IMR-90 (cell line): ENCODE measurements around the gene CACNB2. TPM values are rescaled to one million over a fixed set of nuclear protein-coding genes. Genes with fewer than 3 reads are reported as not detected.

Source experiments
- ATAC-seq: fragments of 200-7000 bp; cut with Tn5 transposase; 2 replicates; pipeline ENCODE4 v1.9.1; 2020; ENCODE audit warnings: low read depth, mild to moderate bottlenecking, moderate library complexity
- BruUV-seq: library from RNA; stranded (reverse); fragments of 400-500 nt; replicated peaks from 2 replicates; lab custom pipeline; 2021; lab: Mats Ljungman, UMichigan
- CTCF ChIA-PET: fragments of 300-600 bp; formaldehyde crosslinking; extraction: SDS; loops from one replicate; lab custom pipeline; 2021; ENCODE audit warnings: antibody characterized with exemption; lab: Yijun Ruan, JAX
- POLR2A ChIA-PET: fragments of 300-600 bp; sonication (Branson Sonifier 250); formaldehyde crosslinking; loops from one replicate; lab custom pipeline; 2022; ENCODE audit warnings: antibody characterized with exemption; ENCODE audit not compliant: unreplicated experiment; lab: Charles Lee
- DNase-seq: peaks from one replicate; pipeline ENCODE4 v3.0.0; 2013
- H2AFZ ChIP-seq: replicated peaks from 2 replicates; pipeline ENCODE3; 2013; ENCODE audit warnings: low read length, mild to moderate bottlenecking; ENCODE audit not compliant: poor library complexity
- H2AK5ac ChIP-seq: 2 replicates; pipeline ENCODE4 v1.6.1; 2013; ENCODE audit warnings: low read depth, low read length, inconsistent platforms
- H2AK9ac ChIP-seq: replicated peaks from 2 replicates; pipeline ENCODE3; 2013; ENCODE audit warnings: mild to moderate bottlenecking, low read depth, low read length, moderate library complexity; ENCODE audit not compliant: poor library complexity
- H2BK120ac ChIP-seq: 2 replicates; pipeline ENCODE4 v1.6.1; 2013; ENCODE audit warnings: low read depth, low read length, inconsistent platforms
- H2BK15ac ChIP-seq: 3 replicates; pipeline ENCODE4 v1.6.1; 2013; ENCODE audit warnings: low read depth, low read length, inconsistent platforms
- H2BK20ac ChIP-seq: 2 replicates; pipeline ENCODE4 v1.6.1; 2013; ENCODE audit warnings: low read depth, mild to moderate bottlenecking, inconsistent platforms, low read length, moderate library complexity
- H2BK5ac ChIP-seq: 2 replicates; pipeline ENCODE4 v1.6.1; 2013; ENCODE audit warnings: mild to moderate bottlenecking, low read depth, low read length, inconsistent platforms; ENCODE audit not compliant: poor library complexity, severe bottlenecking
- H3K14ac ChIP-seq: replicated peaks from 2 replicates; pipeline ENCODE4 v1.6.1; 2013; ENCODE audit warnings: low read depth, low read length, inconsistent platforms
- H3K18ac ChIP-seq: 2 replicates; pipeline ENCODE4 v1.6.1; 2013; ENCODE audit warnings: low read depth, low read length, control low read depth
- H3K23ac ChIP-seq: 2 replicates; pipeline ENCODE4 v1.6.1; 2013; ENCODE audit warnings: low read depth, low read length, inconsistent platforms
- H3K27ac ChIP-seq: 2 replicates; pipeline ENCODE4 v1.5.1; 2013; ENCODE audit warnings: mild to moderate bottlenecking, control low read depth, low read length; ENCODE audit not compliant: insufficient read depth
- H3K27me3 ChIP-seq: 2 replicates; pipeline ENCODE4 v1.6.1; 2013; ENCODE audit warnings: low read length; ENCODE audit not compliant: control insufficient read depth, insufficient read depth
- H3K36me3 ChIP-seq: 2 replicates; pipeline ENCODE4 v1.6.1; 2013; ENCODE audit warnings: low read length, mixed read lengths; ENCODE audit not compliant: control insufficient read depth, insufficient read depth
- H3K4ac ChIP-seq: 2 replicates; pipeline ENCODE4 v1.6.1; 2013; ENCODE audit warnings: low read depth, low read length, inconsistent platforms
- H3K4me1 ChIP-seq: 2 replicates; pipeline ENCODE4 v1.6.1; 2013; ENCODE audit warnings: low read length, mixed read lengths; ENCODE audit not compliant: control insufficient read depth, insufficient read depth
- H3K4me2 ChIP-seq: 2 replicates; pipeline ENCODE4 v1.6.1; 2013; ENCODE audit warnings: low read depth, mild to moderate bottlenecking, control low read depth, low read length, moderate library complexity
- H3K4me3 ChIP-seq: 2 replicates; pipeline ENCODE4 v1.5.1; 2013; ENCODE audit warnings: low read depth, mild to moderate bottlenecking, control low read depth, low read length, moderate library complexity; ENCODE audit not compliant: insufficient read depth
- H3K56ac ChIP-seq: 2 replicates; pipeline ENCODE4 v1.6.1; 2013; ENCODE audit warnings: low read length, inconsistent platforms; ENCODE audit not compliant: insufficient read depth; ENCODE audit errors: extremely low read depth
- H3K79me1 ChIP-seq, 2 experiments: 2 replicates each; pipeline ENCODE4 v1.6.1; 2013; ENCODE audit warnings: low read length in 2 of 2, inconsistent platforms in 1 of 2, low read depth in 1 of 2
- H3K9ac ChIP-seq: 2 replicates; pipeline ENCODE4 v1.6.1; 2013; ENCODE audit warnings: low read depth, low read length, control low read depth
- H3K9me1 ChIP-seq: 2 replicates; pipeline ENCODE4 v1.6.1; 2013; ENCODE audit warnings: low read length, inconsistent platforms; ENCODE audit not compliant: insufficient read depth
- H3K9me3 ChIP-seq: 2 replicates; pipeline ENCODE4 v1.6.1; 2013; ENCODE audit warnings: low read length; ENCODE audit not compliant: control insufficient read depth, insufficient read depth
- H4K20me1 ChIP-seq: 2 replicates; pipeline ENCODE4 v1.6.1; 2013; ENCODE audit warnings: low read length, inconsistent platforms; ENCODE audit not compliant: insufficient read depth
- H4K5ac ChIP-seq: 2 replicates; pipeline ENCODE4 v1.6.1; 2013; ENCODE audit warnings: mild to moderate bottlenecking, low read depth, low read length, control low read depth
- H4K8ac ChIP-seq, 2 experiments: 2 replicates each; pipeline ENCODE4 v1.6.1; 2013; ENCODE audit warnings: low read depth in 2 of 2, low read length in 2 of 2, control low read depth in 1 of 2, inconsistent platforms in 1 of 2
- H4K91ac ChIP-seq: 2 replicates; pipeline ENCODE4 v1.6.1; 2013; ENCODE audit warnings: low read depth, low read length, inconsistent platforms; ENCODE audit not compliant: insufficient read depth
- BHLHE40 ChIP-seq: fragments of 150-350 bp; IDR thresholded peaks from 2 replicates; pipeline ENCODE4 v1.6.1; 2016; ENCODE audit warnings: mild to moderate bottlenecking, low read depth, low read length
- CEBPB ChIP-seq: IDR thresholded peaks from 2 replicates; pipeline ENCODE4 v1.6.1; 2012; ENCODE audit warnings: low read depth, low read length, improper control_type of control experiment
- CHD1 ChIP-seq: IDR thresholded peaks from 2 replicates; pipeline ENCODE4 v1.6.1; 2012; ENCODE audit warnings: low read depth, low read length, improper control_type of control experiment
- FOS ChIP-seq: fragments of 150-350 bp; IDR thresholded peaks from 2 replicates; pipeline ENCODE4 v1.6.1; 2016; ENCODE audit warnings: low read depth, low read length
- MAFK ChIP-seq: IDR thresholded peaks from 2 replicates; pipeline ENCODE4 v1.6.1; 2012; ENCODE audit warnings: low read depth, low read length, improper control_type of control experiment
- MAZ ChIP-seq: IDR thresholded peaks from 2 replicates; pipeline ENCODE4 v1.6.1; 2012; ENCODE audit warnings: low read depth, mild to moderate bottlenecking, low read length, improper control_type of control experiment, moderate library complexity, borderline replicate concordance
- MXI1 ChIP-seq: IDR thresholded peaks from 2 replicates; pipeline ENCODE4 v1.6.1; 2012; ENCODE audit warnings: low read depth, mild to moderate bottlenecking, low read length, moderate library complexity, borderline replicate concordance
- NFE2L2 ChIP-seq: fragments of 150-350 bp; IDR thresholded peaks from 2 replicates; pipeline ENCODE4 v1.6.1; 2016; ENCODE audit warnings: low read depth, mild to moderate bottlenecking, low read length
- POLR2A ChIP-seq: IDR thresholded peaks from 2 replicates; pipeline ENCODE4 v1.6.1; 2012; ENCODE audit warnings: mild to moderate bottlenecking, low read depth, low read length
- RAD21 ChIP-seq: IDR thresholded peaks from 2 replicates; pipeline ENCODE4 v1.6.1; 2012; ENCODE audit warnings: low read length, improper control_type of control experiment
- RCOR1 ChIP-seq: IDR thresholded peaks from 2 replicates; pipeline ENCODE4 v1.6.1; 2012; ENCODE audit warnings: mild to moderate bottlenecking, low read length, improper control_type of control experiment; ENCODE audit not compliant: insufficient replicate concordance
- RFX5 ChIP-seq: IDR thresholded peaks from 2 replicates; pipeline ENCODE4 v1.8.0; 2012; ENCODE audit warnings: low read depth, mild to moderate bottlenecking, low read length, moderate library complexity
- SMC3 ChIP-seq: fragments of 150-350 bp; IDR thresholded peaks from 2 replicates; pipeline ENCODE4 v1.6.1; 2016; ENCODE audit warnings: low read depth, mild to moderate bottlenecking, antibody characterized with exemption, low read length, moderate library complexity
- USF2 ChIP-seq: fragments of 150-350 bp; IDR thresholded peaks from 2 replicates; pipeline ENCODE4 v1.6.1; 2017; ENCODE audit warnings: mild to moderate bottlenecking, antibody characterized with exemption, low read length, low read depth
- WGBS, 2 experiments: methylation state at CpG; one replicate each; pipeline versions ENCODE4 v1.1.5 to v1.1.7; 2013; ENCODE audit warnings: missing lambda C conversion rate in 2 of 2; ENCODE audit not compliant: insufficient read length in 1 of 2; ENCODE audit errors: extremely low coverage in 2 of 2; 5-methylcytosine and 5-hydroxymethylcytosine counted together
- dilution Hi-C: fragments of 300-500 bp; cut with HindIII; formaldehyde crosslinking; loops from one replicate; pipeline ENCODE4 v1.14.3; 2018; ENCODE audit warnings: low sequenced_read_pairs; ENCODE audit not compliant: unreplicated experiment
- in situ Hi-C: fragments of 300-500 bp; cut with MboI; formaldehyde crosslinking; loops from 3 replicates; pipeline ENCODE4 v1.14.3; 2019; ENCODE audit warnings: low sequenced_read_pairs, inconsistent platforms, mixed read lengths
- intact Hi-C: fragments of 100-400 bp; cut with micrococcal nuclease; formaldehyde crosslinking; loops from 2 replicates; pipeline ENCODE4 v1.10.0; 2022
- polyA plus RNA-seq, 3 experiments: library from polyadenylated mRNA; depleted of rRNA; stranded (reverse); fragments of >200 nt; gene quantifications; 2 replicates each; pipeline ENCODE4 v1.2.3, GENCODE V29; 2012; ENCODE audit warnings: low replicate concordance in 1 of 3
- total RNA-seq: library from RNA; depleted of rRNA; stranded (reverse); fragments of >200 nt; gene quantifications from 2 replicates; pipeline ENCODE4 v1.2.3, GENCODE V29; 2012
- TF ChIP-seq, protein P1 (sequence below): conservative IDR thresholded peaks from 2 replicates; pipeline ENCODE4 v1.5.1; 2012; ENCODE audit warnings: mild to moderate bottlenecking, low read depth, low read length, improper control_type of control experiment
- TF ChIP-seq, protein P2 (sequence below): fragments of 150-350 bp; IDR thresholded peaks from 2 replicates; pipeline ENCODE4 v1.6.1; 2016; ENCODE audit warnings: low read depth, mild to moderate bottlenecking, low read length, moderate library complexity, borderline replicate concordance

Gene CACNB2
- total and polyA plus RNA-seq, 2 of the 4 experiments (the other 2 are of a cell fraction): 0.36 TPM

DNA sequence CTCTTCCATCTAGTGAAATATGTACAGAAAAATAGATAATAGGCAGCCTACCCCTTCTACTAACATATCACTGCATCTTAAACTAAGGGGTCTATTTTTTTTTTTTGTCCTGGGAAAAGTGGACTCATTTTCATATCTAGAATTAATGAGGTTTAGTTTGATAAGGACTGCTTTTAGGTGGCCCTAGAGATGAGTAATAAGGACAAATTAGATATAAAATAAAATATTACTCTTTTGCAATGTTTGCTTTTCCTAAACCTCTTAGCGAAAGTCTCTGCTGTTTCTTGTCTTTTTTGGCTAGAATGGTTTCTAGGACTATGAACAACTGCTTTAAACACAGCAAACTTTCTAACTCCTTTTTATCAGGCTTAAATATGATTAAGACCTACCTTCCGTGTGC is 83.7 kb downstream of the CACNB2 start:
- Histone ChIP-seq H3K36me3 (no peaks in the 10 kb centered on the region), H3K27me3 (peaks cover 4% of the 10 kb centered on the region), H3K56ac (no peak overlapping the region), H4K20me1 (no peaks in the 10 kb centered on the region), H3K9ac (no peak overlapping the region), H3K14ac (no peak overlapping the region), H3K4me3 (no peak overlapping the region), H2AK9ac (no peak overlapping the region), H2AFZ (no peak overlapping the region), H3K4me2 (no peak overlapping the region), H2AK5ac (no peak overlapping the region), H3K18ac (no peak overlapping the region), H3K4me1 (no peaks in the 10 kb centered on the region), H2BK120ac (no peak overlapping the region), H4K91ac (no peak overlapping the region), H2BK20ac (no peak overlapping the region), H2BK5ac (no peak overlapping the region), H3K23ac (no peak overlapping the region), H4K8ac (no peak overlapping the region), H4K5ac (no peak overlapping the region), H3K9me1 (no peaks in the 10 kb centered on the region), H3K9me3 (no peaks in the 10 kb centered on the region), H2BK15ac (no peak overlapping the region), H3K27ac (no peak overlapping the region), H3K79me1 (no peaks in the 10 kb centered on the region), H3K4ac (no peak overlapping the region)
- ChIA-PET POLR2A (no interaction called here), CTCF (no interaction called here)
- ATAC-seq: no peak
- in situ Hi-C loops: loop anchor here (10.0 kb wide), 1 partner anchor 619 kb away; no protein-coding TSS in a partner anchor
- no peak for DNase-seq
- no TSS peak for BruUV-seq
- dilution Hi-C loops: no loop called here
- intact Hi-C loops: no loop called here
- WGBS, 2 experiments: no CpG with 5 or more reads among the region's 2 CpGs
- no peak for TF ChIP-seq FOS
- TF ChIP-seq MXI1: no peak
- TF ChIP-seq RCOR1: no peak
- TF ChIP-seq MAZ: no peak
- TF ChIP-seq NFE2L2: no peak
- no peak for TF ChIP-seq CHD1
- no peak for TF ChIP-seq MAFK
- TF ChIP-seq POLR2A: no peak
- no peak for TF ChIP-seq BHLHE40
- no peak for TF ChIP-seq CEBPB
- TF ChIP-seq RFX5: no peak
- no peak for TF ChIP-seq USF2
- TF ChIP-seq, protein P1, sequence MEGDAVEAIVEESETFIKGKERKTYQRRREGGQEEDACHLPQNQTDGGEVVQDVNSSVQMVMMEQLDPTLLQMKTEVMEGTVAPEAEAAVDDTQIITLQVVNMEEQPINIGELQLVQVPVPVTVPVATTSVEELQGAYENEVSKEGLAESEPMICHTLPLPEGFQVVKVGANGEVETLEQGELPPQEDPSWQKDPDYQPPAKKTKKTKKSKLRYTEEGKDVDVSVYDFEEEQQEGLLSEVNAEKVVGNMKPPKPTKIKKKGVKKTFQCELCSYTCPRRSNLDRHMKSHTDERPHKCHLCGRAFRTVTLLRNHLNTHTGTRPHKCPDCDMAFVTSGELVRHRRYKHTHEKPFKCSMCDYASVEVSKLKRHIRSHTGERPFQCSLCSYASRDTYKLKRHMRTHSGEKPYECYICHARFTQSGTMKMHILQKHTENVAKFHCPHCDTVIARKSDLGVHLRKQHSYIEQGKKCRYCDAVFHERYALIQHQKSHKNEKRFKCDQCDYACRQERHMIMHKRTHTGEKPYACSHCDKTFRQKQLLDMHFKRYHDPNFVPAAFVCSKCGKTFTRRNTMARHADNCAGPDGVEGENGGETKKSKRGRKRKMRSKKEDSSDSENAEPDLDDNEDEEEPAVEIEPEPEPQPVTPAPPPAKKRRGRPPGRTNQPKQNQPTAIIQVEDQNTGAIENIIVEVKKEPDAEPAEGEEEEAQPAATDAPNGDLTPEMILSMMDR: no peak
- TF ChIP-seq RAD21: no peak
- TF ChIP-seq SMC3: no peak
- TF ChIP-seq, protein P2, sequence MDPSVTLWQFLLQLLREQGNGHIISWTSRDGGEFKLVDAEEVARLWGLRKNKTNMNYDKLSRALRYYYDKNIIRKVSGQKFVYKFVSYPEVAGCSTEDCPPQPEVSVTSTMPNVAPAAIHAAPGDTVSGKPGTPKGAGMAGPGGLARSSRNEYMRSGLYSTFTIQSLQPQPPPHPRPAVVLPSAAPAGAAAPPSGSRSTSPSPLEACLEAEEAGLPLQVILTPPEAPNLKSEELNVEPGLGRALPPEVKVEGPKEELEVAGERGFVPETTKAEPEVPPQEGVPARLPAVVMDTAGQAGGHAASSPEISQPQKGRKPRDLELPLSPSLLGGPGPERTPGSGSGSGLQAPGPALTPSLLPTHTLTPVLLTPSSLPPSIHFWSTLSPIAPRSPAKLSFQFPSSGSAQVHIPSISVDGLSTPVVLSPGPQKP: no peak
